ENCODE data around the gene CXCL16.

GRCh38 chr17:4782652-4783051 is 42.9 kb upstream of the CXCL16 start:
- no peak for TF ChIP-seq CTCF (IDR thresholded peaks at IDR 0.05; ENCODE audit: insufficient read depth, low read depth, low read length)
- TF ChIP-seq EZH2 (IDR thresholded peaks at IDR 0.05; ENCODE audit: insufficient read depth, low read length) = no peak

Data from astrocyte (in vitro differentiated cells and primary cell).